DMS53 treated with DMSO at 0.1 percent for 48 hours (cell line): ENCODE results near the gene RAB40C.

Source experiments
- DNase-seq: peaks from one replicate; lab custom pipeline; 2025; ENCODE audit not compliant: unreplicated experiment; lab: John Stamatoyannopoulos, UW

RAB40C gene

GRCh38 chr16:610513-611381 is 20.9 kb downstream of the RAB40C start:
- DNase-seq: no peak

GRCh38 chr16:615122-615521 is 25.3 kb downstream of the RAB40C start:
- no peak for DNase-seq

GRCh38 chr16:616733-617586 is 27.1 kb downstream of the RAB40C start:
- DNase-seq: peak; percentile 67

GRCh38 chr16:617855-618254 is 28.0 kb downstream of the RAB40C start:
- no peak for DNase-seq

GRCh38 chr16:619476-620100 is 29.7 kb downstream of the RAB40C start:
- DNase-seq: no peak

GRCh38 chr16:620700-621525 is 31.0 kb downstream of the RAB40C start:
- no peak for DNase-seq

GRCh38 chr16:621526-622105 is 31.8 kb downstream of the RAB40C start:
- DNase-seq: no peak

- DNase-seq: no peak
Observed at GRCh38 chr16:622920-623280, 33.0 kb downstream of the RAB40C start.

- DNase-seq: no peak
Observed at GRCh38 chr16:624526-625070, 34.7 kb downstream of the RAB40C start.

- no peak for DNase-seq
Observed at GRCh38 chr16:625117-625976, 35.5 kb downstream of the RAB40C start.

- DNase-seq: no peak
Observed at GRCh38 chr16:625977-626765, 36.3 kb downstream of the RAB40C start.

- DNase-seq: peak; percentile 27
Observed at GRCh38 chr16:626787-627453, 37.1 kb downstream of the RAB40C start.

GRCh38 chr16:627454-628239 is 37.8 kb downstream of the RAB40C start:
- DNase-seq: peak; percentile 40

GRCh38 chr16:628321-629061 is 38.6 kb downstream of the RAB40C start:
- no peak for DNase-seq

- DNase-seq: no peak
Observed at GRCh38 chr16:629185-629832, 39.4 kb downstream of the RAB40C start.

GRCh38 chr16:629833-630248 is 40.0 kb downstream of the RAB40C start:
- DNase-seq: no peak
